Uterus (tissue), 2 donors: Measurements from ENCODE around the gene ARHGEF17.

Experiments
- CTCF ChIP-seq, 4 experiments: fragments of 200-600 bp in 2 of 4; fragments of 450-650 bp in 2 of 4; sonication (generic) in 2 of 4; IDR thresholded peaks; one replicate each; pipeline ENCODE4 v1.5.1; 2016 to 2019; ENCODE audit warnings: antibody characterized with exemption in 4 of 4, mild to moderate bottlenecking in 2 of 4, moderate library complexity in 1 of 4
- POLR2A ChIP-seq, 2 donors: fragments of 450-650 bp; IDR thresholded peaks; one replicate each; pipeline ENCODE4 v1.6.1; 2016; ENCODE audit warnings: antibody characterized with exemption in 2 of 2, mild to moderate bottlenecking in 1 of 2, moderate library complexity in 1 of 2

GRCh38 chr11:73269459-73270015 is 38.5 kb upstream of the ARHGEF17 start:
- TF ChIP-seq CTCF (IDR thresholded peaks at IDR 0.05), result no peak
- no peak for TF ChIP-seq POLR2A (IDR thresholded peaks at IDR 0.05)
